Subcutaneous adipose tissue (tissue), 4 donors: ENCODE data around the gene SELPLG. TPM values are rescaled to one million over a fixed set of nuclear protein-coding genes. Genes with fewer than 3 reads are reported as not detected.

Source experiments
- CTCF ChIP-seq: fragments of 450-650 bp; IDR thresholded peaks from one replicate; pipeline ENCODE4 v1.5.1; 2016; ENCODE audit warnings: low read depth, mild to moderate bottlenecking, control low read depth, antibody characterized with exemption, moderate library complexity
- total RNA-seq, 4 donors: library from RNA; depleted of rRNA; stranded (reverse); fragments of >200 nt; gene quantifications; one replicate each; pipeline ENCODE4 v1.1.0, GENCODE V29; 2016

The SELPLG gene
- total RNA-seq, 4 donors from 2014 or later: 4.3 to 28.0 (median 15.4) TPM

- TF ChIP-seq CTCF: no peak
Observed at GRCh38 chr12:108597559-108598471, 35.9 kb downstream of the SELPLG start, which contains the start of gene TMEM119. Gene TMEM119, minus strand, starts transcription at chr12:108598084. Its CDS starts 5,701 bp downstream, at chr12:108592383.

- TF ChIP-seq CTCF: no peak
Observed at GRCh38 chr12:108596854-108597558, 36.7 kb downstream of the SELPLG start.

GRCh38 chr12:108595711-108596647 is 37.7 kb downstream of the SELPLG start:
- TF ChIP-seq CTCF: no peak

- no peak for TF ChIP-seq CTCF
Observed at GRCh38 chr12:108594960-108595710, 38.6 kb downstream of the SELPLG start.

- no peak for TF ChIP-seq CTCF
Observed at GRCh38 chr12:108594323-108594903, 39.3 kb downstream of the SELPLG start.
